IMR-90 (cell line): Measurements from ENCODE around the gene CEP97. TPM values are rescaled to one million over a fixed set of nuclear protein-coding genes. Genes with fewer than 3 reads are reported as not detected.

ENCODE experiments used
- ATAC-seq: fragments of 200-7000 bp; cut with Tn5 transposase; 2 replicates; pipeline ENCODE4 v1.9.1; 2020; ENCODE audit warnings: low read depth, mild to moderate bottlenecking, moderate library complexity
- BruUV-seq: library from RNA; stranded (reverse); fragments of 400-500 nt; replicated peaks from 2 replicates; lab custom pipeline; 2021; lab: Mats Ljungman, UMichigan
- CTCF ChIA-PET: fragments of 300-600 bp; formaldehyde crosslinking; extraction: SDS; loops from one replicate; lab custom pipeline; 2021; ENCODE audit warnings: antibody characterized with exemption; lab: Yijun Ruan, JAX
- POLR2A ChIA-PET: fragments of 300-600 bp; sonication (Branson Sonifier 250); formaldehyde crosslinking; loops from one replicate; lab custom pipeline; 2022; ENCODE audit warnings: antibody characterized with exemption; ENCODE audit not compliant: unreplicated experiment; lab: Charles Lee
- DNase-seq: peaks from one replicate; pipeline ENCODE4 v3.0.0; 2013
- H2AFZ ChIP-seq: replicated peaks from 2 replicates; pipeline ENCODE3; 2013; ENCODE audit warnings: low read length, mild to moderate bottlenecking; ENCODE audit not compliant: poor library complexity
- H2AK5ac ChIP-seq: 2 replicates; pipeline ENCODE4 v1.6.1; 2013; ENCODE audit warnings: low read depth, low read length, inconsistent platforms
- H2AK9ac ChIP-seq: replicated peaks from 2 replicates; pipeline ENCODE3; 2013; ENCODE audit warnings: mild to moderate bottlenecking, low read depth, low read length, moderate library complexity; ENCODE audit not compliant: poor library complexity
- H2BK120ac ChIP-seq: 2 replicates; pipeline ENCODE4 v1.6.1; 2013; ENCODE audit warnings: low read depth, low read length, inconsistent platforms
- H2BK15ac ChIP-seq: 3 replicates; pipeline ENCODE4 v1.6.1; 2013; ENCODE audit warnings: low read depth, low read length, inconsistent platforms
- H2BK20ac ChIP-seq: 2 replicates; pipeline ENCODE4 v1.6.1; 2013; ENCODE audit warnings: low read depth, mild to moderate bottlenecking, inconsistent platforms, low read length, moderate library complexity
- H2BK5ac ChIP-seq: 2 replicates; pipeline ENCODE4 v1.6.1; 2013; ENCODE audit warnings: mild to moderate bottlenecking, low read depth, low read length, inconsistent platforms; ENCODE audit not compliant: poor library complexity, severe bottlenecking
- H3K14ac ChIP-seq: replicated peaks from 2 replicates; pipeline ENCODE4 v1.6.1; 2013; ENCODE audit warnings: low read depth, low read length, inconsistent platforms
- H3K18ac ChIP-seq: 2 replicates; pipeline ENCODE4 v1.6.1; 2013; ENCODE audit warnings: low read depth, low read length, control low read depth
- H3K23ac ChIP-seq: 2 replicates; pipeline ENCODE4 v1.6.1; 2013; ENCODE audit warnings: low read depth, low read length, inconsistent platforms
- H3K27ac ChIP-seq: 2 replicates; pipeline ENCODE4 v1.5.1; 2013; ENCODE audit warnings: mild to moderate bottlenecking, control low read depth, low read length; ENCODE audit not compliant: insufficient read depth
- H3K27me3 ChIP-seq: 2 replicates; pipeline ENCODE4 v1.6.1; 2013; ENCODE audit warnings: low read length; ENCODE audit not compliant: control insufficient read depth, insufficient read depth
- H3K36me3 ChIP-seq: 2 replicates; pipeline ENCODE4 v1.6.1; 2013; ENCODE audit warnings: low read length, mixed read lengths; ENCODE audit not compliant: control insufficient read depth, insufficient read depth
- H3K4ac ChIP-seq: 2 replicates; pipeline ENCODE4 v1.6.1; 2013; ENCODE audit warnings: low read depth, low read length, inconsistent platforms
- H3K4me1 ChIP-seq: 2 replicates; pipeline ENCODE4 v1.6.1; 2013; ENCODE audit warnings: low read length, mixed read lengths; ENCODE audit not compliant: control insufficient read depth, insufficient read depth
- H3K4me2 ChIP-seq: 2 replicates; pipeline ENCODE4 v1.6.1; 2013; ENCODE audit warnings: low read depth, mild to moderate bottlenecking, control low read depth, low read length, moderate library complexity
- H3K4me3 ChIP-seq: 2 replicates; pipeline ENCODE4 v1.5.1; 2013; ENCODE audit warnings: low read depth, mild to moderate bottlenecking, control low read depth, low read length, moderate library complexity; ENCODE audit not compliant: insufficient read depth
- H3K56ac ChIP-seq: 2 replicates; pipeline ENCODE4 v1.6.1; 2013; ENCODE audit warnings: low read length, inconsistent platforms; ENCODE audit not compliant: insufficient read depth; ENCODE audit errors: extremely low read depth
- H3K79me1 ChIP-seq, 2 experiments: 2 replicates each; pipeline ENCODE4 v1.6.1; 2013; ENCODE audit warnings: low read length in 2 of 2, inconsistent platforms in 1 of 2, low read depth in 1 of 2
- H3K9ac ChIP-seq: 2 replicates; pipeline ENCODE4 v1.6.1; 2013; ENCODE audit warnings: low read depth, low read length, control low read depth
- H3K9me1 ChIP-seq: 2 replicates; pipeline ENCODE4 v1.6.1; 2013; ENCODE audit warnings: low read length, inconsistent platforms; ENCODE audit not compliant: insufficient read depth
- H3K9me3 ChIP-seq: 2 replicates; pipeline ENCODE4 v1.6.1; 2013; ENCODE audit warnings: low read length; ENCODE audit not compliant: control insufficient read depth, insufficient read depth
- H4K20me1 ChIP-seq: 2 replicates; pipeline ENCODE4 v1.6.1; 2013; ENCODE audit warnings: low read length, inconsistent platforms; ENCODE audit not compliant: insufficient read depth
- H4K5ac ChIP-seq: 2 replicates; pipeline ENCODE4 v1.6.1; 2013; ENCODE audit warnings: mild to moderate bottlenecking, low read depth, low read length, control low read depth
- H4K8ac ChIP-seq, 2 experiments: 2 replicates each; pipeline ENCODE4 v1.6.1; 2013; ENCODE audit warnings: low read depth in 2 of 2, low read length in 2 of 2, control low read depth in 1 of 2, inconsistent platforms in 1 of 2
- H4K91ac ChIP-seq: 2 replicates; pipeline ENCODE4 v1.6.1; 2013; ENCODE audit warnings: low read depth, low read length, inconsistent platforms; ENCODE audit not compliant: insufficient read depth
- CEBPB ChIP-seq: IDR thresholded peaks from 2 replicates; pipeline ENCODE4 v1.6.1; 2012; ENCODE audit warnings: low read depth, low read length, improper control_type of control experiment
- CHD1 ChIP-seq: IDR thresholded peaks from 2 replicates; pipeline ENCODE4 v1.6.1; 2012; ENCODE audit warnings: low read depth, low read length, improper control_type of control experiment
- WGBS, 2 experiments: methylation state at CpG; one replicate each; pipeline versions ENCODE4 v1.1.5 to v1.1.7; 2013; ENCODE audit warnings: missing lambda C conversion rate in 2 of 2; ENCODE audit not compliant: insufficient read length in 1 of 2; ENCODE audit errors: extremely low coverage in 2 of 2; 5-methylcytosine and 5-hydroxymethylcytosine counted together
- dilution Hi-C: fragments of 300-500 bp; cut with HindIII; formaldehyde crosslinking; loops from one replicate; pipeline ENCODE4 v1.14.3; 2018; ENCODE audit warnings: low sequenced_read_pairs; ENCODE audit not compliant: unreplicated experiment
- in situ Hi-C: fragments of 300-500 bp; cut with MboI; formaldehyde crosslinking; loops from 3 replicates; pipeline ENCODE4 v1.14.3; 2019; ENCODE audit warnings: low sequenced_read_pairs, inconsistent platforms, mixed read lengths
- intact Hi-C: fragments of 100-400 bp; cut with micrococcal nuclease; formaldehyde crosslinking; loops from 2 replicates; pipeline ENCODE4 v1.10.0; 2022
- polyA plus RNA-seq, 3 experiments: library from polyadenylated mRNA; depleted of rRNA; stranded (reverse); fragments of >200 nt; gene quantifications; 2 replicates each; pipeline ENCODE4 v1.2.3, GENCODE V29; 2012; ENCODE audit warnings: low replicate concordance in 1 of 3
- total RNA-seq: library from RNA; depleted of rRNA; stranded (reverse); fragments of >200 nt; gene quantifications from 2 replicates; pipeline ENCODE4 v1.2.3, GENCODE V29; 2012

Gene CEP97
- total and polyA plus RNA-seq, 2 of the 4 experiments (the other 2 are of a cell fraction) = 2.0 to 21.9 TPM

GRCh38 chr3:101816215-101817149 lies 92.1 kb downstream of the CEP97 start:
- no peak for TF ChIP-seq CHD1
- peak; percentile 7; the same call in 1 of the 2 replicates for TF ChIP-seq CEBPB
- dilution Hi-C loops (no loop called here), in situ Hi-C loops (no loop called here), intact Hi-C loops (no loop called here)
- ATAC-seq (no peak), DNase-seq (no peak)
- H4K8ac ChIP-seq = no peak overlapping the region
- no peak overlapping the region for H3K4ac ChIP-seq
- no peak overlapping the region for H3K23ac ChIP-seq
- no peak overlapping the region for H3K4me3 ChIP-seq
- H3K79me1 ChIP-seq = peaks cover 4 to 12% of the 10 kb centered on the region in 2 experiments; a peak in 3 of 4 replicates
- H3K14ac ChIP-seq = no peak overlapping the region
- no TSS peak for BruUV-seq
- H3K9ac ChIP-seq = no peak overlapping the region
- no peak overlapping the region for H3K4me2 ChIP-seq
- H2AFZ ChIP-seq = no peak overlapping the region
- H2AK5ac ChIP-seq = no peak overlapping the region
- H2BK120ac ChIP-seq = no peak overlapping the region
- POLR2A ChIA-PET = no interaction called here
- no peak overlapping the region for H3K18ac ChIP-seq
- H4K91ac ChIP-seq = no peak overlapping the region
- CTCF ChIA-PET = no interaction called here
- H3K56ac ChIP-seq = no peak overlapping the region
- H4K20me1 ChIP-seq = no peaks in the 10 kb centered on the region
- H2BK20ac ChIP-seq = no peak overlapping the region
- H2BK15ac ChIP-seq = no peak overlapping the region
- no CpG with 5 or more reads among the region's 4 CpGs for WGBS, 2 experiments
- no peak overlapping the region for H4K5ac ChIP-seq
- peaks cover 3% of the 10 kb centered on the region; the same call in 1 of the 2 replicates for H3K9me1 ChIP-seq
- no peak overlapping the region for H2AK9ac ChIP-seq
- no peaks in the 10 kb centered on the region; the same call in 1 of the 2 replicates for H3K4me1 ChIP-seq
- H3K36me3 ChIP-seq = peaks cover 7% of the 10 kb centered on the region
- H2BK5ac ChIP-seq = no peak overlapping the region
- no peaks in the 10 kb centered on the region for H3K9me3 ChIP-seq
- H3K27ac ChIP-seq = no peak overlapping the region
- H3K27me3 ChIP-seq = no peaks in the 10 kb centered on the region
